ENCODE measurements around the gene CDK5RAP3. TPM values are rescaled to one million over a fixed set of nuclear protein-coding genes. Genes with fewer than 3 reads are reported as not detected.
"Not testable (repeated sequence)": the region's sequence is repeated elsewhere in the genome, so short reads cannot be mapped to it uniquely, and the experiment has no call there.

Gene CDK5RAP3
- polyA plus RNA-seq, 1 experiment, result 71.2 TPM

DNA sequence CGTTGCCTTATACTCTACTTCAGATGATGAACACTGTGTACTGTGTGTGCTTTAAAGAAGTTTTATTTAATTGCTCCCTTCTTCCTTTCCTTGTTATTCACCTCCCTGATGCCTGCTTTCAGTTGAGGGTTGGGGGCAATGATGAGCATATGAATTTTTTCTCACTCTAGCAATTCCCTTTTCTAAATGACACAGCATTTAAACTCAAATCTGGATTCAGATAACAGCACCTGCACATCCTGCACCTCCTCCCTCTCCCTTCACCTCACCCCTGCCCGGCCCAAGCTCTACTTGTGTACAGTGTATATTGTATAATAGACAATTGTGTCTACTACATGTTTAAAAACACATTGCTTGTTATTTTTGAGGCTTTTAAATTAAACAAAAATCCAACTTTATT is 42.5 kb upstream of the CDK5RAP3 start:
- Histone ChIP-seq H3K27me3 (ENCODE audit: control insufficient read depth, insufficient read depth, low read length) (no peaks in the 10 kb centered on the region), H3K27ac (ENCODE audit: low read depth, low read length) (no peak overlapping the region), H3K9me3 (ENCODE audit: control insufficient read depth, insufficient read depth, low read length) (no peaks in the 10 kb centered on the region; the same call in 1 of the 2 replicates), H3K4me3 (ENCODE audit: low read depth, low read length) (no peak overlapping the region)
- DNase-seq (ENCODE audit: low read depth, low spot score), result no peak
- TF ChIP-seq, protein P1, sequence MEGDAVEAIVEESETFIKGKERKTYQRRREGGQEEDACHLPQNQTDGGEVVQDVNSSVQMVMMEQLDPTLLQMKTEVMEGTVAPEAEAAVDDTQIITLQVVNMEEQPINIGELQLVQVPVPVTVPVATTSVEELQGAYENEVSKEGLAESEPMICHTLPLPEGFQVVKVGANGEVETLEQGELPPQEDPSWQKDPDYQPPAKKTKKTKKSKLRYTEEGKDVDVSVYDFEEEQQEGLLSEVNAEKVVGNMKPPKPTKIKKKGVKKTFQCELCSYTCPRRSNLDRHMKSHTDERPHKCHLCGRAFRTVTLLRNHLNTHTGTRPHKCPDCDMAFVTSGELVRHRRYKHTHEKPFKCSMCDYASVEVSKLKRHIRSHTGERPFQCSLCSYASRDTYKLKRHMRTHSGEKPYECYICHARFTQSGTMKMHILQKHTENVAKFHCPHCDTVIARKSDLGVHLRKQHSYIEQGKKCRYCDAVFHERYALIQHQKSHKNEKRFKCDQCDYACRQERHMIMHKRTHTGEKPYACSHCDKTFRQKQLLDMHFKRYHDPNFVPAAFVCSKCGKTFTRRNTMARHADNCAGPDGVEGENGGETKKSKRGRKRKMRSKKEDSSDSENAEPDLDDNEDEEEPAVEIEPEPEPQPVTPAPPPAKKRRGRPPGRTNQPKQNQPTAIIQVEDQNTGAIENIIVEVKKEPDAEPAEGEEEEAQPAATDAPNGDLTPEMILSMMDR (IDR thresholded peaks at IDR 0.05; ENCODE audit: low read depth, low read length), result no peak
- ChIA-PET CTCF (interaction anchor here (0.7 kb wide), 1 partner anchor 79 kb away, joined by 4 read pairs; no protein-coding TSS in a partner anchor), POLR2A (no interaction called here)

DNA sequence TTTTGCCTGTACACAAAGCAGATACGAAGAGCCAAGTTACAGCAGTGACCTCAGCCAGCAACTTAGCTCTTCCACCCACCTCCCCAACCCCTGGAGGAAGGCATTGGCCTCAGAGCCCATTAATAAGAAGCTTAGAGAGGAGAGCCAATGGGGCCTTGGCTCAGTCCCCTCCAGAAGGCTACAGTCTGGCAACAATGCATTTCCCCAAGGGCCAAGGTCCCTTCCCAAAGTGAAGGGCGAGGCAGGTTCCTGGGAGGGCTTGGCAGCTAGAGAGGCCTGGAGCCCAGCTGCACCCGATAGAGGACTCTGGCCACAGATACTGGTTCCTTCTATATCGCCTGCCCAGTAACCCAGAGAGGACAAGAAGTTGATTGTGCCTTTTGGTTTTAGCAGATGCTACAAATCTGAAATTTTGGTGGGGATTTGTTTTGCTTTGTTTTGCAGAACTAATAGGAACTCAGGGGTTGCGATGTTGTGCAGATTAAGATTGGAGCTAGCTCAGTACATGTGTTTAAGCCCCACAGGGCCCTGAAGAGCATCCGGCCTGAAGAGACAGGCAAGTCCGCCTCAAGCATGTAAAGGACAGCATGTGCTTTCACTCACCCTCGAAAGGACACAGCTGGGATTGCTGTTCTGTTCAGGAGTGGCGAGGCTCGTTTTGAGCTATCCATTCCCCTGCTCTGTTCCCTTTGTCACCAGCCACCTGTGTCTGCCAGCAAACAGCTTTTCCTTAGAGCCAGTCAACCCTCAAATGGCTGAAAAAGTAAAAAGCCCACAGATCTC is 41.5 kb upstream of the CDK5RAP3 start:
- ChIA-PET POLR2A (no interaction called here), CTCF (interaction anchor here (0.7 kb wide), 1 partner anchor 80 kb away, joined by 4 read pairs; no protein-coding TSS in a partner anchor)
- Histone ChIP-seq H3K4me3 (ENCODE audit: low read depth, low read length) (no peak overlapping the region), H3K27ac (ENCODE audit: low read depth, low read length) (no peak overlapping the region), H3K9me3 (ENCODE audit: control insufficient read depth, insufficient read depth, low read length) (no peaks in the 10 kb centered on the region; the same call in 1 of the 2 replicates), H3K27me3 (ENCODE audit: control insufficient read depth, insufficient read depth, low read length) (no peaks in the 10 kb centered on the region)
- no peak for DNase-seq (ENCODE audit: low read depth, low spot score)
- TF ChIP-seq, protein P1 (IDR thresholded peaks at IDR 0.05; ENCODE audit: low read depth, low read length), result no peak

- Histone ChIP-seq H3K4me3 (ENCODE audit: low read depth, low read length) (no peak overlapping the region), H3K27me3 (ENCODE audit: control insufficient read depth, insufficient read depth, low read length) (no peaks in the 10 kb centered on the region), H3K27ac (ENCODE audit: low read depth, low read length) (no peak overlapping the region), H3K9me3 (ENCODE audit: control insufficient read depth, insufficient read depth, low read length) (no peaks in the 10 kb centered on the region)
- ChIA-PET POLR2A (interaction anchor here (0.6 kb wide), 1 partner anchor 107 kb away, joined by 7 read pairs; no protein-coding TSS in a partner anchor), CTCF (interaction anchor here (0.6 to 1.7 kb wide), 2 partner anchors 15 to 39 kb away, joined by 3 to 5 read pairs; no protein-coding TSS in a partner anchor)
- no peak for DNase-seq (ENCODE audit: low read depth, low spot score)
- TF ChIP-seq, protein P1 (IDR thresholded peaks at IDR 0.05; ENCODE audit: low read depth, low read length), result no peak
Measured at GRCh38 chr17:47931848-47932247, 39.1 kb upstream of the CDK5RAP3 start.

DNA sequence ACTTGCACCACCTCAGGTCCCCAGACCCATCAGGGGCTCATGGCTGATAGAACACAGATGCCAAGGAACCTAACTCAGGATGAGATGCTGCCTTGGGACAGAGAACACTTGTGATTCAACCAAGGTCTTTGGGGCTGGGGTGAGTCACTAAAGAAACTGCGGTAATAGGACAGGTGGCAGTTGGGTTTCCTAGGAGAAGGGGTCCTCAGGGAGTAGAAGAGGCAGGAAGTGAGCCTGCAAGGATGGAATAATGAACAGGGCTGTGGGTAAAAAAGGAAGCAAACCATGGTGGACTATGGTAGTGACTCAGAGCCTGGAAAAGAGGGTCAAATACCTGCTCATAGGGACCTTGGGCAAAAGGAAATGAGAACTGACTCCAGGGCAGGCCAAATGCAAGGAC is 36.1 kb upstream of the CDK5RAP3 start:
- CTCF ChIA-PET, result interaction anchor here (0.6 to 2.7 kb wide), 4 partner anchors 12 to 45 kb away, joined by 3 to 19 read pairs (median 4); no protein-coding TSS in a partner anchor
- no peaks in the 10 kb centered on the region for H3K9me3 ChIP-seq (ENCODE audit: control insufficient read depth, insufficient read depth, low read length)
- POLR2A ChIA-PET, result no interaction called here
- no peak overlapping the region for H3K27ac ChIP-seq (ENCODE audit: low read depth, low read length)
- H3K4me3 ChIP-seq (ENCODE audit: low read depth, low read length), result no peak overlapping the region
- DNase-seq (ENCODE audit: low read depth, low spot score), result no peak
- H3K27me3 ChIP-seq (ENCODE audit: control insufficient read depth, insufficient read depth, low read length), result no peaks in the 10 kb centered on the region
- TF ChIP-seq, protein P1 (IDR thresholded peaks at IDR 0.05; ENCODE audit: low read depth, low read length), result no peak

DNA sequence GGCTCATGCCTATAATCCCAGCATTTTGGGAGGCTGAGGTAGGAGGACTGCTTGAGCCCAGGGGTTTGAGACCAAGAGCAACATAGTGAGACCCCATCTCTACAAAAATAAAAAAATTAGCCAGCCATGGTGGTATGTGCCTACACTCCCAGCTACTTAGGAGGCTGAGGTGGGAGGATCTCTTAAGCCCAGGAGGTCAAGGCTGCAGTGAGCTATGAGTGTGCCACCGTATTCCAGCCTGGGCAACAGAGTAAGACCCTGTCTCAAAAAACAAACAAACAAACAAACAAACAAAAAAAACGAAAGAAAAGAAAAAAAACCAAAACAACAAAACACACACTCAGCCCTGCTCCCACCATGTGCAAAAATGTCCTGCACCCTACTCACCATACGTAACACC is 35.4 kb upstream of the CDK5RAP3 start:
- not testable (repeated sequence) for H3K9me3 ChIP-seq (ENCODE audit: control insufficient read depth, insufficient read depth, low read length); H3K4me3 ChIP-seq (ENCODE audit: low read depth, low read length); H3K27me3 ChIP-seq (ENCODE audit: control insufficient read depth, insufficient read depth, low read length); DNase-seq (ENCODE audit: low read depth, low spot score); H3K27ac ChIP-seq (ENCODE audit: low read depth, low read length)
- CTCF ChIA-PET, result interaction anchor here (0.6 to 2.7 kb wide), 5 partner anchors 11 to 46 kb away, joined by 3 to 19 read pairs (median 3); partner anchors contain the start of gene CDK5RAP3
- POLR2A ChIA-PET, result interaction anchor here (1.7 kb wide), 1 partner anchor 40 kb away, joined by 4 read pairs; no protein-coding TSS in a partner anchor

Data from AG04450 (cell line).